Endothelial cell of umbilical vein (primary cell): Measurements from ENCODE around the gene SERPINA1. TPM values are rescaled to one million over a fixed set of nuclear protein-coding genes. Genes with fewer than 3 reads are reported as not detected.
"Not testable (repeated sequence)": the region's sequence is repeated elsewhere in the genome, so short reads cannot be mapped to it uniquely, and the experiment has no call there.

Experiments used
- BruUV-seq: library from RNA; stranded (reverse); fragments of 400-500 nt; replicated peaks from 2 replicates; lab custom pipeline; 2021; lab: Mats Ljungman, UMichigan
- CTCF ChIA-PET: fragments of 300-600, 350-600 bp; sonication (Branson Sonifier 250); formaldehyde crosslinking; loops from one replicate; lab custom pipeline; 2021; ENCODE audit warnings: antibody characterized with exemption, inconsistent platforms; lab: Charles Lee
- POLR2A ChIA-PET: fragments of 300-600, 350-600 bp; sonication (Branson Sonifier 250); formaldehyde crosslinking; loops from one replicate; lab custom pipeline; 2021; ENCODE audit warnings: antibody characterized with exemption, inconsistent platforms; lab: Charles Lee
- DNase-seq: peaks from one replicate; pipeline ENCODE4 v3.0.0-alpha.2; 2011; ENCODE audit warnings: low read depth, low spot score
- FAIRE-seq: peaks from 2 replicates; lab custom pipeline; 2011; peaks lifted over from hg19 to GRCh38; lab: Jason Lieb, UNC
- H2AFZ ChIP-seq: 2 replicates; pipeline ENCODE4 v1.6.0; 2012; ENCODE audit warnings: low read depth, low read length, control low read depth, inconsistent platforms
- H3K27ac ChIP-seq: 2 replicates; pipeline ENCODE4 v1.5.1; 2011; ENCODE audit warnings: low read depth, mild to moderate bottlenecking, control low read depth, low read length, moderate library complexity; ENCODE audit not compliant: insufficient read depth
- H3K27me3 ChIP-seq, 2 experiments: 2 replicates each; pipeline versions ENCODE4 v1.6.0 to v1.6.1; 2011; ENCODE audit warnings: low read length in 2 of 2, mixed read lengths in 1 of 2; ENCODE audit not compliant: control insufficient read depth in 2 of 2, insufficient read depth in 2 of 2
- H3K36me3 ChIP-seq, 2 experiments: 2 replicates in 1 of 2; 3 replicates in 1 of 2; pipeline ENCODE4 v1.5.1; 2011; ENCODE audit warnings: low read length in 2 of 2, mild to moderate bottlenecking in 1 of 2, moderate library complexity in 1 of 2; ENCODE audit not compliant: control insufficient read depth in 2 of 2, insufficient read depth in 2 of 2; ENCODE audit errors: extremely low read depth in 1 of 2
- H3K4me1 ChIP-seq: 3 replicates; pipeline ENCODE4 v1.5.1; 2011; ENCODE audit warnings: mild to moderate bottlenecking, low read length; ENCODE audit not compliant: control insufficient read depth, insufficient read depth; ENCODE audit errors: extremely low read depth
- H3K4me2 ChIP-seq: 2 replicates; pipeline ENCODE4 v1.6.1; 2011; ENCODE audit warnings: low read length, control low read depth, mixed read lengths; ENCODE audit not compliant: insufficient read depth
- H3K4me3 ChIP-seq, 3 experiments: fragments of 200-600 bp in 1 of 3; sonication (generic), shearing (Covaris generic) in 1 of 3; replicated peaks in 1 of 3; 2 replicates each; pipeline ENCODE4 v1.5.1; 2011 to 2016; ENCODE audit warnings: control low read depth in 3 of 3, low read length in 3 of 3, mild to moderate bottlenecking in 2 of 3, inconsistent platforms in 1 of 3, low read depth in 1 of 3, moderate library complexity in 1 of 3; ENCODE audit not compliant: insufficient read depth in 1 of 3
- H3K79me2 ChIP-seq: 2 replicates; pipeline ENCODE4 v1.6.0; 2012; ENCODE audit warnings: low read length, inconsistent platforms; ENCODE audit not compliant: control insufficient read depth, insufficient read depth
- H3K9ac ChIP-seq: replicated peaks from 2 replicates; pipeline ENCODE3; 2011; ENCODE audit warnings: low read length, control low read depth; ENCODE audit not compliant: insufficient read depth; ENCODE audit errors: extremely low read depth
- H3K9me1 ChIP-seq: replicated peaks from 3 replicates; pipeline ENCODE4 v1.6.0; 2011; ENCODE audit warnings: mild to moderate bottlenecking, low read length; ENCODE audit not compliant: control insufficient read depth, insufficient read depth; ENCODE audit errors: extremely low read depth
- H3K9me3 ChIP-seq: replicated peaks from 2 replicates; pipeline ENCODE4 v1.5.1; 2012; ENCODE audit warnings: low read length, inconsistent platforms; ENCODE audit not compliant: control insufficient read depth, insufficient read depth
- H4K20me1 ChIP-seq: replicated peaks from 2 replicates; pipeline ENCODE3; 2011; ENCODE audit warnings: mild to moderate bottlenecking, low read length; ENCODE audit not compliant: control insufficient read depth, insufficient read depth; ENCODE audit errors: extremely low read depth
- EZH2 ChIP-seq: IDR thresholded peaks from 2 replicates; pipeline ENCODE4 v1.6.1; 2012; ENCODE audit warnings: borderline replicate concordance, low read depth, mild to moderate bottlenecking, moderate library complexity, low read length, inconsistent platforms; ENCODE audit not compliant: severe bottlenecking
- FOS ChIP-seq: IDR thresholded peaks from 2 replicates; pipeline ENCODE4 v1.6.1; 2011; ENCODE audit warnings: mild to moderate bottlenecking, low read length, moderate library complexity, borderline replicate concordance; ENCODE audit not compliant: insufficient read depth
- GATA2 ChIP-seq: IDR thresholded peaks from 2 replicates; pipeline ENCODE4 v1.7.0; 2011; ENCODE audit warnings: low read depth, mild to moderate bottlenecking, moderate library complexity, mixed read lengths, low read length; ENCODE audit not compliant: insufficient read length, insufficient read depth
- JUN ChIP-seq: IDR thresholded peaks from 2 replicates; pipeline ENCODE4 v1.6.1; 2011; ENCODE audit warnings: borderline replicate concordance, low read depth; ENCODE audit not compliant: insufficient read length, insufficient read depth
- MYC ChIP-seq: IDR thresholded peaks from one replicate; pipeline ENCODE4 v1.6.1; 2011; ENCODE audit warnings: mild to moderate bottlenecking, low read depth, low read length
- POLR2A ChIP-seq: IDR thresholded peaks from 2 replicates; pipeline ENCODE4 v1.6.1; 2012; ENCODE audit warnings: low read depth, mild to moderate bottlenecking, control low read depth, low read length
- POLR2AphosphoS5 ChIP-seq: IDR thresholded peaks from 2 replicates; pipeline ENCODE4 v1.6.1; 2012; ENCODE audit warnings: low read depth, mild to moderate bottlenecking, control low read depth, low read length, moderate library complexity; ENCODE audit not compliant: insufficient read depth
- dilution Hi-C: fragments of 300-500 bp; cut with MboI; formaldehyde crosslinking; loops from one replicate; pipeline ENCODE4 v1.15.0; 2019; ENCODE audit warnings: low sequenced_read_pairs; ENCODE audit not compliant: extremely low pct_ligation_motif_present
- intact Hi-C: fragments of 100-400 bp; cut with micrococcal nuclease; formaldehyde crosslinking; loops from one replicate; pipeline ENCODE4 v1.10.0; 2022
- polyA plus RNA-seq, 4 experiments: library from polyadenylated mRNA; depleted of rRNA in 3 of 4; stranded (reverse) in 3 of 4; unstranded in 1 of 4; fragments of >200 nt; gene quantifications; 2 replicates each; pipeline versions ENCODE4 v1.2.1 to v1.2.3, GENCODE V29; 2011 to 2012; ENCODE audit warnings: missing spikeins in 1 of 4
- total RNA-seq: library from RNA; stranded (reverse); gene quantifications from 2 replicates; pipeline ENCODE4 v1.2.3, GENCODE V29; 2021
- TF ChIP-seq, protein P1 (sequence below), 2 donors: IDR thresholded peaks; 1 replicate in 1 of 2; 2 replicates in 1 of 2; pipeline ENCODE4 v1.5.1; 2011; ENCODE audit warnings: low read length in 2 of 2, mild to moderate bottlenecking in 2 of 2, moderate library complexity in 2 of 2, control low read depth in 1 of 2, inconsistent platforms in 1 of 2, low read depth in 1 of 2; ENCODE audit not compliant: insufficient read depth in 1 of 2; ENCODE audit errors: extremely low read depth in 1 of 2
- TF ChIP-seq, protein P2 (sequence below): IDR thresholded peaks from 2 replicates; pipeline ENCODE4 v1.6.1; 2011; ENCODE audit not compliant: insufficient read depth, insufficient read length

Gene SERPINA1
- total and polyA plus RNA-seq, 2 donors (not counting 3 experiments of a cell fraction or from before 2014, with no cell fraction given): not detected

GRCh38 chr14:94354638-94355185 lies 33.7 kb downstream of the SERPINA1 start:
- TF ChIP-seq MYC (no peak), FOS (no peak), JUN (no peak), EZH2 (no peak), POLR2AphosphoS5 (no peak), POLR2A (no peak), GATA2 (no peak)
- TF ChIP-seq, protein P1, sequence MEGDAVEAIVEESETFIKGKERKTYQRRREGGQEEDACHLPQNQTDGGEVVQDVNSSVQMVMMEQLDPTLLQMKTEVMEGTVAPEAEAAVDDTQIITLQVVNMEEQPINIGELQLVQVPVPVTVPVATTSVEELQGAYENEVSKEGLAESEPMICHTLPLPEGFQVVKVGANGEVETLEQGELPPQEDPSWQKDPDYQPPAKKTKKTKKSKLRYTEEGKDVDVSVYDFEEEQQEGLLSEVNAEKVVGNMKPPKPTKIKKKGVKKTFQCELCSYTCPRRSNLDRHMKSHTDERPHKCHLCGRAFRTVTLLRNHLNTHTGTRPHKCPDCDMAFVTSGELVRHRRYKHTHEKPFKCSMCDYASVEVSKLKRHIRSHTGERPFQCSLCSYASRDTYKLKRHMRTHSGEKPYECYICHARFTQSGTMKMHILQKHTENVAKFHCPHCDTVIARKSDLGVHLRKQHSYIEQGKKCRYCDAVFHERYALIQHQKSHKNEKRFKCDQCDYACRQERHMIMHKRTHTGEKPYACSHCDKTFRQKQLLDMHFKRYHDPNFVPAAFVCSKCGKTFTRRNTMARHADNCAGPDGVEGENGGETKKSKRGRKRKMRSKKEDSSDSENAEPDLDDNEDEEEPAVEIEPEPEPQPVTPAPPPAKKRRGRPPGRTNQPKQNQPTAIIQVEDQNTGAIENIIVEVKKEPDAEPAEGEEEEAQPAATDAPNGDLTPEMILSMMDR (IDR thresholded peaks at IDR 0.05; ENCODE audit: extremely low read depth in 1 of 2, insufficient read depth in 1 of 2, low read depth in 1 of 2, low read length in 2 of 2): no peak
- TF ChIP-seq, protein P2, sequence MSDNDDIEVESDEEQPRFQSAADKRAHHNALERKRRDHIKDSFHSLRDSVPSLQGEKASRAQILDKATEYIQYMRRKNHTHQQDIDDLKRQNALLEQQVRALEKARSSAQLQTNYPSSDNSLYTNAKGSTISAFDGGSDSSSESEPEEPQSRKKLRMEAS: no peak
- intact Hi-C loops: no loop called here
- no TSS peak for BruUV-seq

GRCh38 chr14:94354190-94354589 lies 34.2 kb downstream of the SERPINA1 start:
- FAIRE-seq, H3K79me2 ChIP-seq, H3K4me3 ChIP-seq, intact Hi-C loops, BruUV-seq, dilution Hi-C loops, H3K4me2 ChIP-seq, DNase-seq, H3K9me3 ChIP-seq, H3K27ac ChIP-seq, H3K4me1 ChIP-seq, H2AFZ ChIP-seq, CTCF ChIA-PET, POLR2A ChIA-PET, H3K9ac ChIP-seq, H3K27me3 ChIP-seq, H4K20me1 ChIP-seq, H3K36me3 ChIP-seq, H3K9me1 ChIP-seq: not testable (repeated sequence)

More at GRCh38 chr14:94354638-94355185, 33.7 kb downstream of the SERPINA1 start:
- Histone ChIP-seq H3K79me2 (no peaks in the 10 kb centered on the region), H4K20me1 (no peaks in the 10 kb centered on the region), H3K4me3 (no peak overlapping the region), H3K9me3 (no peaks in the 10 kb centered on the region), H3K9me1 (no peaks in the 10 kb centered on the region), H3K27ac (no peak overlapping the region), H3K4me2 (no peak overlapping the region), H3K9ac (no peak overlapping the region), H2AFZ (no peak overlapping the region), H3K36me3 (no peaks in the 10 kb centered on the region), H3K27me3 (no peaks in the 10 kb centered on the region), H3K4me1 (no peaks in the 10 kb centered on the region)
- dilution Hi-C loops: no loop called here
- ChIA-PET CTCF (no interaction called here), POLR2A (no interaction called here)
- FAIRE-seq (no peak), DNase-seq (no peak)
